K562 (cell line): ENCODE data around the gene DLGAP1. TPM values are rescaled to one million over a fixed set of nuclear protein-coding genes. Genes with fewer than 3 reads are reported as not detected.

Experiments used
- ATAC-seq: fragments of 200-7000 bp; cut with Tn5 transposase; 3 replicates; pipeline ENCODE4 v1.9.1; 2020; ENCODE audit warnings: moderate library complexity
- BruUV-seq: library from RNA; stranded (reverse); fragments of 400-500 nt; replicated peaks from 2 replicates; lab custom pipeline; 2021; lab: Mats Ljungman, UMichigan
- CTCF ChIA-PET: fragments of 300-600 bp; formaldehyde crosslinking; extraction: SDS; loops from one replicate; lab custom pipeline; 2021; ENCODE audit warnings: low intra/inter-chr PET ratio; lab: Yijun Ruan, JAX
- POLR2A ChIA-PET: fragments of 300-600, 350-650 bp; sonication (Branson Sonifier 250); formaldehyde crosslinking; extraction: SDS; loops from one replicate; lab custom pipeline; 2021; ENCODE audit warnings: antibody characterized with exemption, inconsistent platforms; lab: Yijun Ruan, JAX
- DNase-seq, 4 experiments: peaks; one replicate each; pipeline versions ENCODE4 v3.0.0 to v3.0.0-alpha.2; 2011 to 2018; ENCODE audit warnings: low spot score in 3 of 4, mixed read lengths in 3 of 4; ENCODE audit errors: extremely low read depth in 1 of 4
- FAIRE-seq: peaks from 2 replicates; lab custom pipeline; 2011; peaks lifted over from hg19 to GRCh38; lab: Jason Lieb, UNC
- H2AFZ ChIP-seq: 2 replicates; pipeline ENCODE4 v1.6.0; 2011; ENCODE audit warnings: low read depth, low read length, control low read depth, inconsistent platforms
- H3K27ac ChIP-seq: fragments of 200-600 bp; 3 replicates; pipeline ENCODE4 v1.8.0; 2011; ENCODE audit warnings: low read depth, mild to moderate bottlenecking, control low read depth, inconsistent platforms, low read length, moderate library complexity, mixed read lengths; ENCODE audit errors: extremely low read depth
- H3K27me3 ChIP-seq, 2 experiments: fragments of 300-600 bp in 1 of 2; 2 replicates in 1 of 2; 3 replicates in 1 of 2; pipeline versions ENCODE4 v1.6.0 to v1.8.0; 2011; ENCODE audit warnings: inconsistent platforms in 2 of 2, low read length in 2 of 2, mild to moderate bottlenecking in 1 of 2, mixed read lengths in 1 of 2, moderate library complexity in 1 of 2; ENCODE audit not compliant: control insufficient read depth in 2 of 2, insufficient read depth in 2 of 2
- H3K36me3 ChIP-seq: fragments of 300-600 bp; 3 replicates; pipeline ENCODE4 v1.8.0; 2011; ENCODE audit warnings: mild to moderate bottlenecking, low read length, inconsistent platforms; ENCODE audit not compliant: control insufficient read depth, insufficient read depth
- H3K4me1 ChIP-seq, 2 experiments: fragments of 200-600 bp in 1 of 2; replicated peaks in 1 of 2; 2 replicates in 1 of 2; 3 replicates in 1 of 2; pipeline versions ENCODE4 v1.5.1 to v1.8.0; 2011; ENCODE audit warnings: inconsistent platforms in 2 of 2, low read length in 2 of 2, mild to moderate bottlenecking in 1 of 2, mixed read lengths in 1 of 2, moderate library complexity in 1 of 2; ENCODE audit not compliant: control insufficient read depth in 2 of 2, insufficient read depth in 2 of 2
- H3K4me2 ChIP-seq: 2 replicates; pipeline ENCODE4 v1.6.1; 2011; ENCODE audit warnings: low read length, control low read depth, inconsistent platforms, mixed read lengths; ENCODE audit not compliant: insufficient read depth
- H3K4me3 ChIP-seq: fragments of 200-600 bp; sonication (generic), shearing (Covaris generic); 2 replicates; pipeline ENCODE4 v1.5.1; 2016; ENCODE audit warnings: control low read depth, inconsistent platforms
- H3K79me2 ChIP-seq: fragments of 200-600 bp; 3 replicates; pipeline ENCODE4 v1.8.0; 2011; ENCODE audit warnings: low read length, inconsistent platforms; ENCODE audit not compliant: control insufficient read depth, insufficient read depth
- H3K9ac ChIP-seq, 2 experiments: 2 replicates each; pipeline versions ENCODE4 v1.6.0 to v1.6.1; 2011; ENCODE audit warnings: low read depth in 2 of 2, low read length in 2 of 2, control low read depth in 1 of 2, inconsistent platforms in 1 of 2, mild to moderate bottlenecking in 1 of 2, mixed read lengths in 1 of 2; ENCODE audit not compliant: insufficient read depth in 1 of 2
- H3K9me1 ChIP-seq: one replicate; pipeline ENCODE4 v1.6.0; 2011; ENCODE audit warnings: inconsistent platforms, mild to moderate bottlenecking, low read length, moderate library complexity; ENCODE audit not compliant: control insufficient read depth, insufficient read depth
- H3K9me3 ChIP-seq: replicated peaks from 2 replicates; pipeline ENCODE4 v1.5.1; 2011; ENCODE audit warnings: low read depth, low read length, inconsistent platforms; ENCODE audit not compliant: control insufficient read depth, insufficient read depth
- H4K20me1 ChIP-seq: replicated peaks from 2 replicates; pipeline ENCODE4 v1.6.1; 2011; ENCODE audit warnings: low read length, inconsistent platforms, mixed read lengths; ENCODE audit not compliant: control insufficient read depth, insufficient read depth
- CEBPG ChIP-seq, 3 experiments: fragments of 200-800 bp in 1 of 3; sonication (Bioruptor generic) in 1 of 3; sonication (generic) in 1 of 3; formaldehyde crosslinking in 1 of 3; IDR thresholded peaks in 2 of 3; conservative IDR thresholded peaks in 1 of 3; 2 replicates each; pipeline versions ENCODE4 v1.6.1 to v1.8.0; 2016 to 2022; ENCODE audit warnings: missing compliant biosample characterization in 2 of 3, missing genetic modification characterization in 2 of 3, mild to moderate bottlenecking in 1 of 3, missing genetic modification reagents in 1 of 3
- PCBP1 ChIP-seq: fragments of 200-400 bp; formaldehyde crosslinking; IDR thresholded peaks from 2 replicates; pipeline ENCODE4 v1.6.1; 2018; ENCODE audit warnings: mild to moderate bottlenecking, low read depth, low read length; ENCODE audit not compliant: poor library complexity, severe bottlenecking
- PHB ChIP-seq: fragments of 250-450 bp; sonication (Bioruptor Pico); IDR thresholded peaks from 2 replicates; pipeline ENCODE4 v1.5.0; 2021
- PTTG1 ChIP-seq: fragments of 450-650 bp; IDR thresholded peaks from 2 replicates; pipeline ENCODE4 v1.6.1; 2016; ENCODE audit warnings: low read depth, mild to moderate bottlenecking, missing genetic modification characterization, missing compliant biosample characterization
- RBBP5 ChIP-seq: fragments of 200-600 bp; sonication (generic); IDR thresholded peaks from 2 replicates; pipeline ENCODE4 v1.6.1; 2012; ENCODE audit warnings: borderline replicate concordance, mild to moderate bottlenecking, low read length, control low read depth, inconsistent platforms; ENCODE audit not compliant: insufficient read depth, poor library complexity, severe bottlenecking
- TEAD4 ChIP-seq, 2 experiments: sonication (generic) in 1 of 2; formaldehyde crosslinking in 1 of 2; IDR thresholded peaks; 2 replicates each; pipeline versions ENCODE4 v1.6.1 to v1.8.0; 2012 to 2022; ENCODE audit warnings: borderline replicate concordance in 1 of 2, inconsistent platforms in 1 of 2, low read length in 1 of 2, mild to moderate bottlenecking in 1 of 2, missing genetic modification reagents in 1 of 2
- TRIM24 ChIP-seq, 2 experiments: fragments of 450-650 bp; IDR thresholded peaks; 2 replicates each; pipeline ENCODE4 v1.6.1; 2016
- WGBS: fragments of 100-300 bp; shearing (Covaris generic); methylation state at CpG from one replicate; pipeline ENCODE4 v1.1.6; 2016; ENCODE audit warnings: low coverage, mixed read lengths; ENCODE audit not compliant: insufficient coverage; ENCODE audit errors: missing lambda C conversion rate; 5-methylcytosine and 5-hydroxymethylcytosine counted together
- in situ Hi-C: fragments of 300-500 bp; cut with MboI; formaldehyde crosslinking; loops from 4 replicates; pipeline ENCODE4 v1.15.0; 2018; ENCODE audit warnings: inconsistent platforms, mixed read lengths
- intact Hi-C: fragments of 100-400 bp; cut with micrococcal nuclease; formaldehyde crosslinking; loops from 2 replicates; pipeline ENCODE4 v1.14.2; 2022
- polyA plus RNA-seq, 8 experiments: library from polyadenylated mRNA; depleted of rRNA in 4 of 8; stranded (reverse) in 5 of 8; unstranded in 3 of 8; fragments of >200 nt; fragmentation: Nextera tagmentation in 2 of 8; fragmentation: Illumina TruSeq in 1 of 8; extraction: Ambion mirVana in 2 of 8; extraction: Trizol in 1 of 8; gene quantifications; 2 replicates each; pipeline versions ENCODE4 v1.2.1 to v1.2.3, GENCODE V29; 2011 to 2014; ENCODE audit warnings: inconsistent platforms in 1 of 8, missing spikeins in 1 of 8
- total RNA-seq, 7 experiments: library from RNA; depleted of rRNA in 6 of 7; stranded (reverse); fragments of >200 nt in 6 of 7; fragmentation: Illumina TruSeq in 2 of 7; extraction: Trizol in 2 of 7; gene quantifications; 2 replicates each; pipeline versions ENCODE4 v1.2.1 to v1.2.3, GENCODE V29; 2011 to 2021; ENCODE audit warnings: low replicate concordance in 1 of 7
- TF ChIP-seq, protein P1 (sequence below), 2 experiments: fragments of 450-650 bp; IDR thresholded peaks; 2 replicates each; pipeline ENCODE4 v1.6.1; 2016; ENCODE audit warnings: mild to moderate bottlenecking in 2 of 2, borderline replicate concordance in 1 of 2, low read depth in 1 of 2, moderate library complexity in 1 of 2

DLGAP1 gene
- total and polyA plus RNA-seq, 9 of the 15 experiments (the other 6 are each of a cell fraction or from before 2014, with no cell fraction given): 0.04 to 0.22 (median 0.08) TPM

DNA sequence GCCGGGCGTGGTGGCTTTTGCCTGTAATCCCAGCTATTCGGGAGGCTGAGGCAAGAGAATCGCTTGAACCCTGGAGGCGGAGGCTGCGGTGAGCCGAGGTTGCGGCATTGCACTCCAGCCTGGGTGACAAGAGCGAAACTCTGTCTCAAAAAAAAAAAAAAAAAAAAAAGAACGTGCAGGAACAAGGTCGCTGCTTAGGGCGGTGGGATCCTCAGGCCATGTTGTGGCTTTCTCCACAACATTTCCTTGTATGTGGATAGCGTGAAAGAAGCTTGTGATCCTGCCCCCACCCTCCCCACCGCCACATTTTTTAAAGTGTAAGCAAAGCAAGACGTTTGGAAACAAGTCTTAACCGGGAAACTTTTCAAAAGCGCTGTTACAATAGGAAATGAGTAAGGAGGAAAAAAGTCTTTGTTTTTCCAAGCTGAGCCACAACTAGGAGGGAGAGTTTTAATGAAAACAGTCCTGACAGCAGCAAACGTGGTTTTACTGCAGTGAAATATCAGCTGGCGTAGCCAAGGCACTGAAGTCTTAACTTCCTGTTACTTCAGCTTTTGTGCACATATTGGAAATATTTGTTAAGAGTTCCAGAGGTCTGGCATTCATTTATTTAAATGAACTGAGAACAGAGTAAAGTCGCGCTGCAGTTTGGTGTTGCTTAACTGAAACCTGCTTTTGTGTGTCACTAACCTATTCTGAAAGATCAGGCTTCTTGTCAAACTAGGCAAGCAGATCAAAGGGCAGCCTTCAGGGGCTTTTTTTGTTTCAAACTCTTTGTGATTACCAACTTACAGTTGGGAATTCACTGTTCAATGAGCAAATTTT, 1001.4 kb downstream of the DLGAP1 start:
- H3K4me3 ChIP-seq: peak overlapping the region; percentile 87
- ChIA-PET CTCF (interaction anchor here (0.6 to 3.2 kb wide), 5 partner anchors 11 to 522 kb away, joined by 3 to 42 read pairs (median 3); no protein-coding TSS in a partner anchor), POLR2A (interaction anchor here (0.7 to 6.6 kb wide), 18 partner anchors 8 to 478 kb away, joined by 3 to 44 read pairs (median 4); no protein-coding TSS in a partner anchor)
- in situ Hi-C loops (loop anchor here (5.0 to 10.0 kb wide), 4 partner anchors 144 to 519 kb away; no protein-coding TSS in a partner anchor), intact Hi-C loops (loop anchor here (1.0 kb wide), 1 partner anchor 172 kb away; no protein-coding TSS in a partner anchor)
- H4K20me1 ChIP-seq: peaks cover 14% of the 10 kb centered on the region
- H3K9me1 ChIP-seq: no peaks in the 10 kb centered on the region
- H3K79me2 ChIP-seq: peaks cover 98% of the 10 kb centered on the region
- peaks cover 42% of the 10 kb centered on the region for H3K36me3 ChIP-seq
- peaks cover 2 to 29% of the 10 kb centered on the region in 2 experiments for H3K4me1 ChIP-seq
- peak; percentile 67 for FAIRE-seq
- WGBS: 2% methylated on average over 19 of the region's 21 CpGs
- no peaks in the 10 kb centered on the region for H3K27me3 ChIP-seq
- H3K4me2 ChIP-seq: peak overlapping the region; percentile 99
- peak overlapping the region; percentile 38; the same call in 1 of the 2 replicates for H2AFZ ChIP-seq
- H3K9ac ChIP-seq: peak overlapping the region; percentile 92 to 95
- no peaks in the 10 kb centered on the region for H3K9me3 ChIP-seq
- ATAC-seq: no peak
- H3K27ac ChIP-seq: peak overlapping the region; percentile 86
- DNase-seq: peak in 1 of 4 experiments; percentile 58
- no TSS peak for BruUV-seq
- TF ChIP-seq PTTG1 (tag) (no peak), RBBP5 (peak; percentile 67), TRIM24 (IDR thresholded peaks at IDR 0.05) (no peak), TEAD4 (IDR thresholded peaks at IDR 0.05; ENCODE audit: low read length) (no peak; the same call in 1 of the 2 replicates), TEAD4 (CRISPR knock-in tag; IDR thresholded peaks at IDR 0.05; ENCODE audit: borderline replicate concordance) (0 out of 2 replicates have a peak, but pooled peaks have one; percentile 36), CEBPG (CRISPR knock-in tag; IDR thresholded peaks at IDR 0.05) (peak; percentile 53; the same call in 1 of the 2 replicates), CEBPG (tag; conservative IDR thresholded peaks at IDR 0.05 in 1 of 2, IDR thresholded peaks at IDR 0.05 in 1 of 2) (peak in 1 of 2 experiments; percentile 61; a peak in 2 of 4 replicates), PHB (CRISPR knock-in tag) (no peak), PCBP1 (no peak)
- TF ChIP-seq, protein P1, sequence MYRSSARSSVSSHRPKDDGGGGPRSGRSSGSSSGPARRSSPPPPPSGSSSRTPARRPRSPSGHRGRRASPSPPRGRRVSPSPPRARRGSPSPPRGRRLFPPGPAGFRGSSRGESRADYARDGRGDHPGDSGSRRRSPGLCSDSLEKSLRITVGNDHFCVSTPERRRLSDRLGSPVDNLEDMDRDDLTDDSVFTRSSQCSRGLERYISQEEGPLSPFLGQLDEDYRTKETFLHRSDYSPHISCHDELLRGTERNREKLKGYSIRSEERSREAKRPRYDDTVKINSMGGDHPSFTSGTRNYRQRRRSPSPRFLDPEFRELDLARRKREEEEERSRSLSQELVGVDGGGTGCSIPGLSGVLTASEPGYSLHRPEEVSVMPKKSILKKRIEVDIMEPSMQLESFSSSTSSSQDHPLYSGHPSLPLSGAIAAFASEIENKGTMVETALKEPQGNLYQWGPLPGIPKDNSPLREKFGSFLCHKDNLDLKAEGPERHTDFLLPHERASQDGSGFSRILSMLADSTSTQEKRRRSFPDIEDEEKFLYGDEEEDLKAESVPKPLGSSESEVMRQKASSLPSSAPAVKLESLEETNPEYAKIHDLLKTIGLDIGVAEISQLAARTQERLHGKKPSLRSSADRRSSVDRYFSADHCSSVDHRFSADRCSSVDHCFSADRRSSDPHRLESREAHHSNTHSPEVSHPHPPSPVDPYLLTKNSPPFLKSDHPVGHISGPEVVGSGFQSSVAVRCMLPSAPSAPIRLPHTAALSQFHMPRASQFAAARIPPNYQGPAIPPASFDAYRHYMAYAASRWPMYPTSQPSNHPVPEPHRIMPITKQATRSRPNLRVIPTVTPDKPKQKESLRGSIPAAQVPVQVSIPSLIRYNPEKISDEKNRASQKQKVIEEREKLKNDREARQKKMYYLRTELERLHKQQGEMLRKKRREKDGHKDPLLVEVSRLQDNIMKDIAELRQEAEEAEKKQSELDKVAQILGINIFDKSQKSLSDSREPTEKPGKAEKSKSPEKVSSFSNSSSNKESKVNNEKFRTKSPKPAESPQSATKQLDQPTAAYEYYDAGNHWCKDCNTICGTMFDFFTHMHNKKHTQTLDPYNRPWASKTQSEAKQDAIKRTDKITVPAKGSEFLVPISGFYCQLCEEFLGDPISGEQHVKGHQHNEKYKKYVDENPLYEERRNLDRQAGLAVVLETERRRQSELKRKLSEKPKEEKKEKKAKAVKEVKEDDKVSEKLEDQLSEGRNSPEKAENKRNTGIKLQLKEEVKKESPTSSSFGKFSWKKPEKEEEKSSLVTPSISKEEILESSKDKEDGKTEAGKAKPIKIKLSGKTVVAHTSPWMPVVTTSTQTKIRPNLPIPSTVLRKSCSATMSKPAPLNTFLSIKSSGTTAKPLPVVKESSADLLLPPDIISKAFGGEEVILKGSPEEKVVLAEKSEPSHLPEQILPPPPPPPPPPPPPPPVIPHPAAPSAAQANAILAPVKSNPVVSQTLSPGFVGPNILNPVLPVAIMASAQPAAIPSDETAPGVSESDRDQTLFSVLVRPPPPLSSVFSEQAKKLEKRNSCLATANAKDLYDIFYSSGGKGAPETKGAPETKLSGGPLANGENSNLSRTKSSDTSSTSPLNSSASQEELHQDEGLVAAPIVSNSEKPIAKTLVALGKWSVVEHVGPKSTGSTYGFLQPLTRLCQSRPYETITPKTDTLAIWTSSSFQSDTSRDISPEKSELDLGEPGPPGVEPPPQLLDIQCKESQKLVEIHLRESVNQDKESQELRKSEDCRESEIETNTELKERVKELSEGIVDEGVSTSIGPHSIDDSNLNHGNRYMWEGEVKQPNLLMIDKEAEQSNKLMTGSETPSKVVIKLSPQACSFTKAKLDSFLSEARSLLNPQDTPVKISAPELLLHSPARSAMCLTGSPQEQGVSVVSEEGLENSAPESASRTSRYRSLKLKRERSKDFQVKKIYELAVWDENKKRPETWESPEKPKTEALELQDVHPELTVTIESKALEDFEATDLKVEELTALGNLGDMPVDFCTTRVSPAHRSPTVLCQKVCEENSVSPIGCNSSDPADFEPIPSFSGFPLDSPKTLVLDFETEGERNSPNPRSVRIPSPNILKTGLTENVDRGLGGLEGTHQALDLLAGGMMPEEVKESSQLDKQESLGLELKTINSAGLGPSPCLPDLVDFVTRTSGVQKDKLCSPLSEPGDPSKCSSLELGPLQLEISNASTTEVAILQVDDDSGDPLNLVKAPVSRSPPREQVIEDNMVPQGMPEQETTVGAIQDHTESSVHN (IDR thresholded peaks at IDR 0.05; ENCODE audit: borderline replicate concordance in 1 of 2, low read depth in 1 of 2): no peak
